H1 (cell line): ENCODE results near the gene RPL13A. TPM values are rescaled to one million over a fixed set of nuclear protein-coding genes. Genes with fewer than 3 reads are reported as not detected.

Experiments used
- CTCF ChIA-PET: fragments of 300-600 bp; sonication (Branson Sonifier 250); formaldehyde crosslinking; loops from one replicate; lab custom pipeline; 2021; ENCODE audit not compliant: partially characterized antibody; lab: Charles Lee
- POLR2A ChIA-PET: fragments of 300-600 bp; sonication (Branson Sonifier 250); formaldehyde crosslinking; loops from one replicate; lab custom pipeline; 2021; ENCODE audit warnings: inconsistent platforms; ENCODE audit not compliant: partially characterized antibody; lab: Charles Lee
- DNase-seq, 2 experiments: peaks; one replicate each; pipeline versions ENCODE4 v3.0.0 to v3.0.0-alpha.2; 2010 to 2022; ENCODE audit warnings: low spot score in 2 of 2, low read depth in 1 of 2, mixed read lengths in 1 of 2
- FAIRE-seq: peaks from 2 replicates; lab custom pipeline; 2011; peaks lifted over from hg19 to GRCh38; lab: Jason Lieb, UNC
- H2AFZ ChIP-seq: 2 replicates; pipeline ENCODE4 v1.8.1; 2012; ENCODE audit warnings: low read length, inconsistent platforms
- H2AK5ac ChIP-seq: 2 replicates; pipeline ENCODE4 v1.6.1; 2013; ENCODE audit warnings: low read depth, low read length
- H2BK120ac ChIP-seq: replicated peaks from 2 replicates; pipeline ENCODE3; 2013; ENCODE audit warnings: low read depth, low read length, inconsistent platforms
- H2BK12ac ChIP-seq: 2 replicates; pipeline ENCODE4 v1.6.1; 2013; ENCODE audit warnings: low read depth, low read length
- H2BK15ac ChIP-seq: 2 replicates; pipeline ENCODE4 v1.6.1; 2013; ENCODE audit warnings: low read length
- H2BK20ac ChIP-seq: 2 replicates; pipeline ENCODE4 v1.6.1; 2013; ENCODE audit warnings: low read length
- H2BK5ac ChIP-seq: 2 replicates; pipeline ENCODE4 v1.6.1; 2013; ENCODE audit warnings: low read depth, low read length
- H3K14ac ChIP-seq: 2 replicates; pipeline ENCODE4 v1.6.1; 2013; ENCODE audit warnings: inconsistent platforms; ENCODE audit not compliant: insufficient read length
- H3K18ac ChIP-seq: 2 replicates; pipeline ENCODE4 v1.6.1; 2013; ENCODE audit warnings: low read length; ENCODE audit errors: extremely low read depth
- H3K23ac ChIP-seq: 2 replicates; pipeline ENCODE4 v1.6.1; 2013; ENCODE audit warnings: inconsistent platforms; ENCODE audit not compliant: insufficient read length
- H3K23me2 ChIP-seq: 2 replicates; pipeline ENCODE4 v1.6.1; 2013; ENCODE audit warnings: low read depth, low read length
- H3K27ac ChIP-seq: 2 replicates; pipeline ENCODE4 v1.6.1; 2011; ENCODE audit warnings: low read depth, low read length, inconsistent platforms
- H3K27me3 ChIP-seq, 4 experiments: replicated peaks in 1 of 4; 1 replicate in 1 of 4; 2 replicates in 3 of 4; pipeline versions ENCODE4 v1.6.1 to v1.8.1; 2011 to 2013; ENCODE audit warnings: low read length in 3 of 4, mild to moderate bottlenecking in 3 of 4, inconsistent platforms in 2 of 4, mixed read lengths in 2 of 4, moderate library complexity in 1 of 4; ENCODE audit not compliant: control insufficient read depth in 3 of 4, insufficient read depth in 3 of 4; ENCODE audit errors: extremely low read depth in 1 of 4
- H3K36me3 ChIP-seq, 4 experiments: 2 replicates each; pipeline versions ENCODE4 v1.6.1 to v1.8.1; 2011 to 2013; ENCODE audit warnings: mild to moderate bottlenecking in 4 of 4, low read length in 3 of 4, moderate library complexity in 2 of 4, control low read depth in 1 of 4, inconsistent platforms in 1 of 4; ENCODE audit not compliant: insufficient read depth in 4 of 4, control insufficient read depth in 2 of 4
- H3K4ac ChIP-seq: replicated peaks from 2 replicates; pipeline ENCODE3; 2013; ENCODE audit warnings: low read length, low read depth, mixed read lengths, inconsistent platforms; ENCODE audit not compliant: insufficient read length
- H3K4me1 ChIP-seq, 4 experiments: replicated peaks in 1 of 4; 1 replicate in 1 of 4; 2 replicates in 3 of 4; pipeline versions ENCODE4 v1.6.1 to v1.8.1; 2011 to 2013; ENCODE audit warnings: low read length in 3 of 4, inconsistent platforms in 2 of 4, mixed read lengths in 1 of 4; ENCODE audit not compliant: insufficient read depth in 4 of 4, control insufficient read depth in 3 of 4
- H3K4me2 ChIP-seq, 2 experiments: 2 replicates each; pipeline versions ENCODE4 v1.6.1 to v1.8.1; 2011 to 2013; ENCODE audit warnings: low read depth in 2 of 2, low read length in 2 of 2, control low read depth in 1 of 2, inconsistent platforms in 1 of 2, mild to moderate bottlenecking in 1 of 2; ENCODE audit not compliant: insufficient read depth in 1 of 2
- H3K4me3 ChIP-seq, 4 experiments: fragments of 200-600, 300-600 bp in 1 of 4; sonication (generic), shearing (Covaris generic), sonication (Bioruptor Twin) in 1 of 4; 2 replicates each; pipeline versions ENCODE4 v1.5.1 to v1.8.1; 2011 to 2016; ENCODE audit warnings: low read length in 4 of 4, low read depth in 3 of 4, control low read depth in 2 of 4, inconsistent platforms in 2 of 4, mild to moderate bottlenecking in 2 of 4, mixed read lengths in 1 of 4, moderate library complexity in 1 of 4; ENCODE audit not compliant: insufficient read depth in 2 of 4; ENCODE audit errors: extremely low read depth in 1 of 4
- H3K56ac ChIP-seq: replicated peaks from 2 replicates; pipeline ENCODE3; 2013; ENCODE audit warnings: low read depth, mild to moderate bottlenecking, mixed read lengths, low read length, inconsistent platforms; ENCODE audit not compliant: insufficient read length
- H3K79me1 ChIP-seq: 2 replicates; pipeline ENCODE4 v1.6.1; 2013; ENCODE audit warnings: low read depth, low read length, control low read depth
- H3K79me2 ChIP-seq, 2 experiments: 2 replicates each; pipeline versions ENCODE4 v1.6.1 to v1.8.1; 2012 to 2013; ENCODE audit warnings: low read length in 2 of 2, mild to moderate bottlenecking in 2 of 2, inconsistent platforms in 1 of 2; ENCODE audit not compliant: insufficient read depth in 2 of 2, control insufficient read depth in 1 of 2
- H3K9ac ChIP-seq, 4 experiments: replicated peaks in 1 of 4; 1 replicate in 1 of 4; 2 replicates in 3 of 4; pipeline versions ENCODE4 v1.6.1 to v1.8.1; 2011 to 2013; ENCODE audit warnings: low read depth in 3 of 4, low read length in 3 of 4, control low read depth in 2 of 4, mild to moderate bottlenecking in 2 of 4, moderate library complexity in 2 of 4, inconsistent platforms in 1 of 4; ENCODE audit errors: extremely low read depth in 1 of 4
- H3K9me3 ChIP-seq, 2 experiments: 2 replicates each; pipeline versions ENCODE4 v1.6.1 to v1.8.1; 2012 to 2013; ENCODE audit warnings: mild to moderate bottlenecking in 2 of 2, moderate library complexity in 2 of 2, control low read depth in 1 of 2, inconsistent platforms in 1 of 2, low read depth in 1 of 2, low read length in 1 of 2, mixed read lengths in 1 of 2; ENCODE audit not compliant: insufficient read depth in 2 of 2
- H4K20me1 ChIP-seq, 2 experiments: replicated peaks in 1 of 2; 2 replicates each; pipeline versions ENCODE3 to v1.8.1; 2011 to 2013; ENCODE audit warnings: inconsistent platforms in 2 of 2, low read length in 2 of 2, mild to moderate bottlenecking in 1 of 2; ENCODE audit not compliant: insufficient read depth in 2 of 2, control insufficient read depth in 1 of 2
- H4K5ac ChIP-seq: 2 replicates; pipeline ENCODE4 v1.6.1; 2013; ENCODE audit warnings: low read length, low read depth, mixed read lengths, inconsistent platforms; ENCODE audit not compliant: insufficient read length
- H4K8ac ChIP-seq: 2 replicates; pipeline ENCODE4 v1.8.0; 2013; ENCODE audit warnings: mild to moderate bottlenecking, moderate library complexity, low read length, inconsistent platforms; ENCODE audit not compliant: insufficient read depth; ENCODE audit errors: extremely low read depth
- H4K91ac ChIP-seq: replicated peaks from 2 replicates; pipeline ENCODE3; 2013; ENCODE audit warnings: low read length, mixed read lengths, inconsistent platforms; ENCODE audit not compliant: insufficient read length
- ASH2L ChIP-seq: fragments of 200-600, 300-600 bp; sonication (generic); IDR thresholded peaks from one replicate; pipeline ENCODE4 v1.7.1; 2017; ENCODE audit warnings: low read length
- CBX5 ChIP-seq: fragments of 300-800, 300-1000 bp; sonication (generic); IDR thresholded peaks from 2 replicates; pipeline ENCODE4 v1.7.1; 2016; ENCODE audit warnings: antibody characterized with exemption, low read length, low read depth
- CHD1 ChIP-seq: IDR thresholded peaks from 2 replicates; pipeline ENCODE4 v1.6.1; 2012; ENCODE audit warnings: low read depth, low read length, improper control_type of control experiment
- JUND ChIP-seq: IDR thresholded peaks from 2 replicates; pipeline ENCODE4 v1.6.1; 2011; ENCODE audit warnings: mild to moderate bottlenecking, improper control_type of control experiment, low read length
- KDM1A ChIP-seq: fragments of 200-600, 300-600 bp; sonication (generic); IDR thresholded peaks from 2 replicates; pipeline ENCODE4 v1.7.1; 2016; ENCODE audit warnings: mild to moderate bottlenecking, low read length, borderline replicate concordance
- KDM5A ChIP-seq: fragments of 200-600 bp; IDR thresholded peaks from 2 replicates; pipeline ENCODE4 v1.7.1; 2012; ENCODE audit warnings: mild to moderate bottlenecking, low read length, inconsistent platforms, mixed read lengths
- PHF8 ChIP-seq: fragments of 200-600 bp; sonication (generic); conservative IDR thresholded peaks from 2 replicates; pipeline ENCODE4 v1.7.1; 2012; ENCODE audit warnings: low read depth, mild to moderate bottlenecking, inconsistent platforms, low read length, moderate library complexity
- POLR2A ChIP-seq, 2 experiments: IDR thresholded peaks; 1 replicate in 1 of 2; 2 replicates in 1 of 2; pipeline ENCODE4 v1.6.1; 2011; ENCODE audit warnings: low read depth in 2 of 2, low read length in 2 of 2, mild to moderate bottlenecking in 2 of 2; ENCODE audit errors: control extremely low read depth in 1 of 2
- SIX5 ChIP-seq: IDR thresholded peaks from 2 replicates; pipeline ENCODE4 v1.6.1; 2011; ENCODE audit warnings: mild to moderate bottlenecking, low read depth, low read length
- TBP ChIP-seq: IDR thresholded peaks from 2 replicates; pipeline ENCODE4 v1.6.1; 2011; ENCODE audit warnings: low read depth, low read length, improper control_type of control experiment
- ZNF274 ChIP-seq: IDR thresholded peaks from 2 replicates; pipeline ENCODE4 v1.7.0; 2012; ENCODE audit warnings: low read length, borderline replicate concordance; ENCODE audit errors: extremely low read depth
- WGBS, 2 experiments: shearing (Covaris generic) in 1 of 2; methylation state at CpG; one replicate each; pipeline versions ENCODE4 v1.1.6 to v1.1.7; 2013 to 2015; ENCODE audit warnings: low lambda C conversion rate in 2 of 2, mixed read lengths in 2 of 2, inconsistent platforms in 1 of 2, low coverage in 1 of 2, missing lambda C conversion rate in 1 of 2; ENCODE audit not compliant: insufficient replicate concordance in 2 of 2, insufficient coverage in 1 of 2, insufficient read length in 1 of 2; ENCODE audit errors: extremely low coverage in 1 of 2, missing lambda C conversion rate in 1 of 2; 5-methylcytosine and 5-hydroxymethylcytosine counted together
- polyA plus RNA-seq, 7 experiments: library from polyadenylated mRNA; depleted of rRNA in 3 of 7; stranded (reverse) in 5 of 7; unstranded in 2 of 7; fragments of >200 nt in 5 of 7; fragments of 200-250 nt in 2 of 7; gene quantifications; 1 replicate in 5 of 7; 2 replicates in 1 of 7; 4 replicates in 1 of 7; pipeline versions ENCODE4 v1.2.1 to v1.2.3, GENCODE V29; 2011 to 2013; ENCODE audit warnings: missing spikeins in 2 of 7, mixed read lengths in 2 of 7
- total RNA-seq: library from RNA; stranded (reverse); fragmentation: NEBNext Ultra II Directional; extraction: Animal tissue kit (Norgen Biotek cat#: 25700); gene quantifications from 2 replicates; pipeline ENCODE4 v1.2.1, GENCODE V29; 2021

Gene RPL13A
- total and polyA plus RNA-seq, 2 of the 8 experiments (the other 6 are each of a cell fraction or from before 2014, with no cell fraction given): 3,305 to 8,868 TPM

DNA sequence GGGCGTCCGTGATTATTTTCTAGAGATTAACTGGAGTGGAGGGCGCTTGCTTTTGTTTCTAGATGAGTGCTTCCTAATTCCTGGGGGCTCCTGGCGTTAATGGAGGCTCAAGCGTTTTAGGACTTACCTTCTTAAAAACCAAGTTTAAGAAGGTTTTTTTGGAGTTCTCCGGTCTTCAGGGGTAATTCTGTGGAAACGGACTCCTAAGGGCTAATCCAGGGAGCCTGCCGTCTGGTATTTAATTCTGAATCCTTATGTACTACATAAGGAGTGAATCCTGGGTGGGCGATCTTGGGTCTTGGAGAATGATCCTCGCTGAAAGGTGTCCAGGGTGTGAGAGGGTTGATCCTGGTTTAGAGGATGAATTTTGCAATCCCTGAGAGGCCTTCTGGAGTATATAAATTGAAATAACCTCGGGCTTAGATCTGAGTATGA is 9.2 kb downstream of the RPL13A start:
- WGBS, 2 experiments: 1% methylated on average over 11 of the region's 11 CpGs; no CpG with 5 or more reads in 1 of the 2 experiments
- Histone ChIP-seq H3K18ac (peak overlapping the region; percentile 25; the same call in 1 of the 2 replicates), H4K8ac (peak overlapping the region; percentile 82), H3K9ac (peak overlapping the region; percentile 94 to 97 (median 96)), H3K4ac (peak overlapping the region; percentile 15), H2BK20ac (no peak overlapping the region), H3K23me2 (peaks cover 9% of the 10 kb centered on the region; the same call in 1 of the 2 replicates), H3K4me2 (peak overlapping the region; percentile 95 to 97), H3K79me2 (peaks cover 0 to 22% of the 10 kb centered on the region in 2 experiments; a peak in 2 of 4 replicates), H3K56ac (peak overlapping the region; percentile 72), H2BK12ac (no peak overlapping the region), H3K4me1 (peaks cover 0 to 32% (median 23%) of the 10 kb centered on the region in 4 experiments; a peak in 6 of 7 replicates), H4K5ac (peak overlapping the region; percentile 1), H3K27me3 (no peaks in the 10 kb centered on the region), H2AFZ (no peak overlapping the region), H4K20me1 (peaks cover 15 to 18% of the 10 kb centered on the region in 2 experiments), H4K91ac (peak overlapping the region; percentile 45), H2BK15ac (no peak overlapping the region), H3K14ac (no peak overlapping the region), H2AK5ac (no peak overlapping the region), H2BK5ac (peak overlapping the region; percentile 9; the same call in 1 of the 2 replicates), H2BK120ac (no peak overlapping the region), H3K79me1 (peaks cover 11% of the 10 kb centered on the region), H3K27ac (peak overlapping the region; percentile 85), H3K9me3 (no peaks in the 10 kb centered on the region), H3K23ac (no peak overlapping the region), H3K4me3 (peak overlapping the region; percentile 91 to 99 (median 98)), H3K36me3 (peaks cover 19 to 47% (median 32%) of the 10 kb centered on the region in 4 experiments)
- TF ChIP-seq TBP: no peak
- no peak for TF ChIP-seq JUND
- TF ChIP-seq CHD1: peak; percentile 74; the same call in 1 of the 2 replicates
- no peak for TF ChIP-seq KDM1A
- TF ChIP-seq SIX5: no peak
- no peak for TF ChIP-seq ASH2L
- TF ChIP-seq CBX5: no peak
- TF ChIP-seq ZNF274: no peak
- peak; percentile 90 for TF ChIP-seq PHF8
- peak; percentile 8; the same call in 1 of the 2 replicates for TF ChIP-seq KDM5A
- peak in 1 of 2 experiments; percentile 31; a peak in 1 of 3 replicates for TF ChIP-seq POLR2A (IDR thresholded peaks at IDR 0.05; ENCODE audit: control extremely low read depth in 1 of 2, low read depth in 2 of 2, low read length in 2 of 2)
- DNase-seq (no peak), FAIRE-seq (no peak)
- CTCF ChIA-PET: interaction anchor here (0.9 to 3.8 kb wide), 3 partner anchors 20 to 73 kb away, joined by 3 to 16 read pairs (median 3); no protein-coding TSS in a partner anchor
- POLR2A ChIA-PET: interaction anchor here (0.9 to 10.8 kb wide), 25 partner anchors 13 to 190 kb away, joined by 3 to 138 read pairs (median 5); partner anchors contain the start of genes ALDH16A1, FLT3LG, NOSIP and PIH1D1
